ENCODE data around the gene DRG2. TPM values are rescaled to one million over a fixed set of nuclear protein-coding genes. Genes with fewer than 3 reads are reported as not detected.

Gene DRG2
- total RNA-seq, 1 donor from 2014 or later: 35.1 TPM

GRCh38 chr17:18094409-18094807 is 6.7 kb downstream of the DRG2 start:
- no peak overlapping the region for H3K4me3 ChIP-seq
- no peaks in the 10 kb centered on the region for H3K27me3 ChIP-seq
- H3K9me3 ChIP-seq: no peaks in the 10 kb centered on the region
- intact Hi-C loops (cut with DNase I): no loop called here
- ATAC-seq (no peak), DNase-seq (no peak)
- no peak overlapping the region for H3K27ac ChIP-seq
- TF ChIP-seq CTCF (IDR thresholded peaks at IDR 0.05): no peak
- no peaks in the 10 kb centered on the region for H3K4me1 ChIP-seq
- H3K36me3 ChIP-seq: peaks cover 62% of the 10 kb centered on the region

DNA sequence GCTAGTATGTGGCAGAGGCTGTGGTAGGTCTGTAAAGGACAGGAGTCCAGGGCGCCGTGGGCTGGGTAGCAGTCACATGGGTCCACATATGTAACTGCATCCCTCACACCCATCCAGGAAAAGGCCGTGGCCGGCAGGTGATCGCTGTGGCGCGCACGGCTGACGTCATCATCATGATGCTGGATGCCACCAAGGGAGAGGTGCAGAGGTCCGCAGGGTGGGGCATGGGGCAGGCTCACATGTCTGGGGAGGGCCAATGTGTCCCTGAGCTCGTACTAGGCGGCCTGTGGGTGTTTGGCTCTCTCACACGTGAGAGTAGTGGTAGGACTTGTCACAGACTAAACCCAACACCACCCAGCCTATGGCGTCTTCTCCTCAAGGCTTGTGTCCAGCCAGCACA is 11.8 kb downstream of the DRG2 start:
- ATAC-seq: no peak
- H3K4me1 ChIP-seq: no peaks in the 10 kb centered on the region
- intact Hi-C loops (cut with DNase I): no loop called here
- H3K27me3 ChIP-seq: no peaks in the 10 kb centered on the region
- H3K27ac ChIP-seq: no peak overlapping the region
- H3K36me3 ChIP-seq: peaks cover 71% of the 10 kb centered on the region
- H3K4me3 ChIP-seq: no peak overlapping the region
- no peaks in the 10 kb centered on the region for H3K9me3 ChIP-seq
- no peak for TF ChIP-seq CTCF (IDR thresholded peaks at IDR 0.05)
- no peak for DNase-seq

- Histone ChIP-seq H3K4me1 (no peaks in the 10 kb centered on the region), H3K36me3 (peaks cover 67% of the 10 kb centered on the region), H3K4me3 (no peak overlapping the region), H3K9me3 (no peaks in the 10 kb centered on the region), H3K27me3 (no peaks in the 10 kb centered on the region), H3K27ac (no peak overlapping the region)
- TF ChIP-seq CTCF (IDR thresholded peaks at IDR 0.05): no peak
- DNase-seq (no peak), ATAC-seq (no peak)
- intact Hi-C loops (cut with DNase I): no loop called here
These were observed 12.9 kb downstream of the DRG2 start for GRCh38 chr17:18100616-18101015.

DNA sequence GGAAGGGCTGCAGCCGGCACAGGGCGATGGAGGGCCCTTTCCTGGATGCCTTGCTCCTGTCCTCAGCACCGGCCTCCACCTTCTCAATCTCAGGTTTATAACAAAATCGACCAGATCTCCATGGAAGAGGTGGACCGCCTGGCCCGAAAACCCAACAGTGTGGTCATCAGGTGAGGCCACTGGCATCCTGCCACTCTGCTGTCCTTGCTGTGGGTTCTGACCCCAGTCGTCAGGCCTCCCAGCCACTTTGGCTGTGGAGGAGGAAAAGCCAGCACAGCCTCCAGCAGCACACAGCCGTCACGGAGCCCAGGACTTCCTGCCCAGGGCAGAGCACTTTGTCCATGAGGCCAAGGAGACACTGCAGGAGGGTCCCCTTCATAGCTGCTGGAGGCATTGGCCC is 14.1 kb downstream of the DRG2 start:
- no peak for TF ChIP-seq CTCF (IDR thresholded peaks at IDR 0.05)
- H3K4me3 ChIP-seq: no peak overlapping the region
- DNase-seq (no peak), ATAC-seq (no peak)
- H3K27ac ChIP-seq: no peak overlapping the region
- H3K4me1 ChIP-seq: no peaks in the 10 kb centered on the region
- no peaks in the 10 kb centered on the region for H3K27me3 ChIP-seq
- intact Hi-C loops (cut with DNase I): no loop called here
- peaks cover 60% of the 10 kb centered on the region for H3K36me3 ChIP-seq
- no peaks in the 10 kb centered on the region for H3K9me3 ChIP-seq

DNA sequence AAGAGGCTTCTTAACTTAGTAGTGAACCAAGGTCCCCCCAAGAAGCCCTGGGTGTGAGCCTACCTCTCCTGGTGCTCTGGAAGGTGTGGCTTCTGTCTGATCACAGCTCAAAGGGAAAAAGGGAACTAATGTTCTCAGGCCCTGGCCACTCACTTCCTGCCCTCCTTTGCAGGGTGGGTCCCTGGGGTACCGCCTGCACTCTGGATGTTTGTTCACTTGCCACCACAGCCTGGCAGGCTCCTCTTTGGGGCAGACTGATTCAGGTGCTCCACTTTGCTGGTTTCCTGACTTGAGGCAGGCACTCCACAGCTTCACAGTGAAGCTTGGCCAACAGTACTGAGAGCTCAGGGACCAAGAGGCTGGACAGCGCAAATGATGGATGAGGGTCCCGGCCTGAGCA is 14.9 kb downstream of the DRG2 start:
- H3K27me3 ChIP-seq: no peaks in the 10 kb centered on the region
- no peak overlapping the region for H3K27ac ChIP-seq
- intact Hi-C loops (cut with DNase I): no loop called here
- peaks cover 57% of the 10 kb centered on the region for H3K36me3 ChIP-seq
- no peak for DNase-seq
- no peaks in the 10 kb centered on the region for H3K4me1 ChIP-seq
- no peak overlapping the region for H3K4me3 ChIP-seq
- no peak for TF ChIP-seq CTCF (IDR thresholded peaks at IDR 0.05)
- no peak for ATAC-seq
- no peaks in the 10 kb centered on the region for H3K9me3 ChIP-seq

GRCh38 chr17:18105027-18105426 is 17.3 kb downstream of the DRG2 start:
- H3K4me3 ChIP-seq: no peak overlapping the region
- DNase-seq (no peak), ATAC-seq (no peak)
- H3K9me3 ChIP-seq: no peaks in the 10 kb centered on the region
- H3K27me3 ChIP-seq: no peaks in the 10 kb centered on the region
- peaks cover 33% of the 10 kb centered on the region for H3K36me3 ChIP-seq
- intact Hi-C loops (cut with DNase I): no loop called here
- H3K4me1 ChIP-seq: no peaks in the 10 kb centered on the region
- TF ChIP-seq CTCF (IDR thresholded peaks at IDR 0.05): no peak
- H3K27ac ChIP-seq: no peak overlapping the region

Data from upper lobe of right lung (tissue), 1 donor.